Measurements from ENCODE around the gene PCDHB8.
A peak's percentile ranks its signal among the peaks of the same experiment; 100 is the strongest.
"Not testable (repeated sequence)": the region's sequence is repeated elsewhere in the genome, so short reads cannot be mapped to it uniquely, and the experiment has no call there.

The PCDHB8 gene

GRCh38 chr5:141184117-141184855 lies 6.7 kb downstream of the PCDHB8 start:
- not testable (repeated sequence) for DNase-seq (ENCODE audit: low read depth)

DNA sequence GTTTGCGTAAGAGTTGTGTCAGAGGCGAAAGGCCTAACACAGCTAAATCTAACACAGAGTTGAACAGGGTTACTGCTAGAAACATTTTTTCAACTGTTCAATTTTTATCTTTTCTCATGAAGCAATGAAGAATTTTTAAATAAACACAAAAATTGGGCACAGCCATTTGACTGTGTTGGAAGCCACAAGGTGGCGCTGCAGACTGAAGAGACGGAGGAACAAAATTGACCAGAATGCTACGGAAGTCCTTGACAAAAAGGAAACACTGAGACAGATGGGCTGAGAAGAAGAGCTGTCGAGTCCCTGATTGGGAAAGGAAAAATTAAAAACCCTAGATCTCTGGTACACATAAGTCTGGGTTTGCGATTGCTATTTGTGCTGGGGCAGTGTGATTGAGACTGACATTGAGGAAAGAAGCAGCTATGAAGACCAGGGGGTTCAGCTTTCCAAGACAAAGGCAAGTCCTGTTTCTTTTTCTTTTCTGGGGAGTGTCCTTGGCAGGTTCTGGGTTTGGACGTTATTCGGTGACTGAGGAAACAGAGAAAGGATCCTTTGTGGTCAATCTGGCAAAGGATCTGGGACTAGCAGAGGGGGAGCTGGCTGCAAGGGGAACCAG lies 9.4 kb downstream of the PCDHB8 start, which contains the start of gene PCDHB9:
PCDHB9 (plus strand) TSS at position 265 of the 616 bp plus-strand sequence; CDS start at position 423, 158 bp downstream.
- DNase-seq (ENCODE audit: low read depth) = peak; percentile 46

DNA sequence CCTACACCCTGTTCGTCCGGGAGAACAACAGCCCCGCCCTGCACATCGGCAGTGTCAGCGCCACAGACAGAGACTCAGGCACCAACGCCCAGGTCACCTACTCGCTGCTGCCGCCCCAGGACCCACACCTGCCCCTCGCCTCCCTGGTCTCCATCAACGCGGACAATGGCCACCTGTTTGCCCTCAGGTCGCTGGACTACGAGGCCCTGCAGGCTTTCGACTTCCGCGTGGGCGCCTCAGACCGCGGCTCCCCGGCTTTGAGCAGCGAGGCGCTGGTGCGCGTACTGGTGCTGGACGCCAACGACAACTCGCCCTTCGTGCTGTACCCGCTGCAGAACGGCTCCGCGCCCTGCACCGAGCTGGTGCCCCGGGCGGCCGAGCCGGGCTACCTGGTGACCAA lies 11.1 kb downstream of the PCDHB8 start:
- DNase-seq (ENCODE audit: low read depth) = not testable (repeated sequence)

GRCh38 chr5:141189131-141189530 lies 11.5 kb downstream of the PCDHB8 start:
- DNase-seq (ENCODE audit: low read depth) = not testable (repeated sequence)

- DNase-seq (ENCODE audit: low read depth) = peak; percentile 32
Observed at GRCh38 chr5:141192110-141192725, 14.6 kb downstream of the PCDHB8 start, which contains the start of gene PCDHB10. Gene PCDHB10, plus strand, starts transcription at chr5:141192353. Its CDS starts 200 bp downstream, at chr5:141192553.

GRCh38 chr5:141194332-141194731 lies 16.7 kb downstream of the PCDHB8 start:
- DNase-seq (ENCODE audit: low read depth) = not testable (repeated sequence)

DNA sequence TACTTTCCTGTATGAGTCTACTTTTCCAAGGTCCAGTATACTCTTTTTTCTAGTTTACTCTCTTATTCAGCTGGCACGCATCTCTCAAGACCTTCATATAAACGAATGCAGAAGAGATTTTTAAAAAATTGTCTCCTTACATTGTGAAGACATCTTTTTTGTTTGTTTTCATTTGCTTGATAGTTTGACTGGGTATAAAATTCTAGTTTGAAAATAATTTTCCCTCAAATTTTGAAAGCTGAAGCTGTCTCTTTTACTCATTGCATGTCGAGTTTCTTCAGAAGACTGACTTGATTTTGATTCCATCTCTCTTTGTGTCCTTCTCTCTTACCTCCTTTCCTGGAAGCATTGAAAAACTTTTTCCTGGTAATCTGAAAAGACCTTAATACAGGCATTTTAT lies 18.8 kb downstream of the PCDHB8 start:
- DNase-seq (ENCODE audit: low read depth) = no peak

DNA sequence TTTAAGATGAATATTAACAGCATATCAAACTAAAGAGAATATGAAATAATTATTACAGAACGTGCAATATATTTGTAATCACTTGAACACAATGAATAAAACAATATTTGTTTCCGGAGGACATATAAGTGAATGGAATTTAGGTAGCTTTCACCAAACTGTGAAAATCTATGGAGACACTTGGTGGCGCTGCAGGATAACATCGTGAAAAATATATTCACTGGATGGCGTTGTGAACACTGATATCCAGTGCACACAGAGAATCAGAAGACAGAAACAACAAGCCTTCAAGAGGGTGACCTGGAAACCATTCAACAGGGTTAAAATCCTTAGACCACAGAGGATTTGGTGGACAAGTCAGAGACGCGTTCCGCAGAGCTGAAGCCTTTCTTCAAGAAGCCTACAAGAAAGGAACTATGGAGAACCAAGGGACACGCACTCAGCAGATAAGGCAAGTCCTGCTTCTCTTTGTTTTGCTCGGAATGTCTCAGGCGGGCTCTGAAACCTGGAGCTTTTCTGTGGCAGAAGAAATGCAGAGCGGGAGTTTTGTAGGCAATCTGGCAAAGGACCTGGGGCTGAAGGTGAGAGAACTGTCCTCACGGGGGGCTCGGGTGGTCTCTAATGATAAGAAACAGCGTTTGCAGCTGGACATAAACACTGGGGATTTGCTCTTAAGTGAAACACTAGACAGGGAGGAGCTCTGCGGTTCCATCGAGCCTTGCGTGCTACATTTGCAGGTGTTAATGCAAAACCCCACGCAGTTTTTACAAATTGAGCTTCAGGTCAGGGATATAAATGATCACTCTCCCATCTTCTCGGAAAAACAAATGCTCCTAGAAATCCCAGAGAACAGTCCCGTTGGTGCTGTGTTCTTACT lies 22.0 kb downstream of the PCDHB8 start, which contains the start of gene PCDHB11:
PCDHB11 (plus strand) TSS at position 269 of the 877 bp plus-strand sequence; CDS start at position 417, 148 bp downstream.
- DNase-seq (ENCODE audit: low read depth) = no peak

GRCh38 chr5:141201126-141201525 lies 23.5 kb downstream of the PCDHB8 start:
- DNase-seq (ENCODE audit: low read depth) = not testable (repeated sequence)

DNA sequence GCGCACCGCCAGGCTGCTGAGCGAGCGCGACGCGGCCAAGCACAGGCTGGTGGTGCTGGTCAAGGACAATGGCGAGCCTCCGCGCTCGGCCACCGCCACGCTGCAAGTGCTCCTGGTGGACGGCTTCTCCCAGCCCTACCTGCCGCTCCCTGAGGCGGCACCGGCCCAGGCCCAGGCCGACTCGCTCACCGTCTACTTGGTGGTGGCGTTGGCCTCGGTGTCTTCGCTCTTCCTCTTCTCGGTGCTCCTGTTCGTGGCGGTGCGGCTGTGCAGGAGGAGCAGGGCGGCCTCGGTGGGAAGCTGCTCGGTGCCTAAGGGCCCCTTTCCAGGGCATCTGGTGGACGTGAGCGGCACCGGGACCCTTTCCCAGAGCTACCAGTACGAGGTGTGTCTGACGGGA lies 24.1 kb downstream of the PCDHB8 start:
- not testable (repeated sequence) for DNase-seq (ENCODE audit: low read depth)

- DNase-seq (ENCODE audit: low read depth) = peak; percentile 15
Observed at GRCh38 chr5:141208478-141208877, 30.9 kb downstream of the PCDHB8 start, which contains the start of gene PCDHB12. Gene PCDHB12, plus strand, starts transcription at chr5:141208719. Its CDS starts 189 bp downstream, at chr5:141208908.

- DNase-seq (ENCODE audit: low read depth) = not testable (repeated sequence)
Observed at GRCh38 chr5:141210281-141210680, 32.7 kb downstream of the PCDHB8 start.

DNA sequence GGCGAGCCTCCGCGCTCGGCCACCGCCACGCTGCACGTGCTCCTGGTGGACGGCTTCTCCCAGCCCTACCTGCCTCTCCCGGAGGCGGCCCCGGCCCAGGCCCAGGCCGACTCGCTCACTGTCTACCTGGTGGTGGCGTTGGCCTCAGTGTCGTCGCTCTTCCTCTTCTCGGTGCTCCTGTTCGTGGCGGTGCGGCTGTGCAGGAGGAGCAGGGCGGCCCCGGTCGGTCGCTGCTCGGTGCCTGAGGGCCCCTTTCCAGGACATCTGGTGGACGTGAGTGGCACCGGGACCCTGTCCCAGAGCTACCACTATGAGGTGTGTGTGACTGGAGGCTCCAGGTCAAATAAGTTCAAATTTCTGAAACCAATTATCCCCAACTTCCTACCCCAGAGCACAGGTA lies 33.3 kb downstream of the PCDHB8 start:
- DNase-seq (ENCODE audit: low read depth) = not testable (repeated sequence)

- DNase-seq (ENCODE audit: low read depth) = peak; percentile 38
Observed at GRCh38 chr5:141213656-141214339, 36.2 kb downstream of the PCDHB8 start, which contains the start of gene PCDHB13. Gene PCDHB13, plus strand, starts transcription at chr5:141213919. Its CDS starts 205 bp downstream, at chr5:141214124.

- not testable (repeated sequence) for DNase-seq (ENCODE audit: low read depth)
Observed at GRCh38 chr5:141214583-141214982, 37.0 kb downstream of the PCDHB8 start.

GRCh38 chr5:141215504-141215903 lies 37.9 kb downstream of the PCDHB8 start:
- not testable (repeated sequence) for DNase-seq (ENCODE audit: low read depth)

- DNase-seq (ENCODE audit: low read depth) = not testable (repeated sequence)
Observed at GRCh38 chr5:141216035-141216434, 38.4 kb downstream of the PCDHB8 start.

DNA sequence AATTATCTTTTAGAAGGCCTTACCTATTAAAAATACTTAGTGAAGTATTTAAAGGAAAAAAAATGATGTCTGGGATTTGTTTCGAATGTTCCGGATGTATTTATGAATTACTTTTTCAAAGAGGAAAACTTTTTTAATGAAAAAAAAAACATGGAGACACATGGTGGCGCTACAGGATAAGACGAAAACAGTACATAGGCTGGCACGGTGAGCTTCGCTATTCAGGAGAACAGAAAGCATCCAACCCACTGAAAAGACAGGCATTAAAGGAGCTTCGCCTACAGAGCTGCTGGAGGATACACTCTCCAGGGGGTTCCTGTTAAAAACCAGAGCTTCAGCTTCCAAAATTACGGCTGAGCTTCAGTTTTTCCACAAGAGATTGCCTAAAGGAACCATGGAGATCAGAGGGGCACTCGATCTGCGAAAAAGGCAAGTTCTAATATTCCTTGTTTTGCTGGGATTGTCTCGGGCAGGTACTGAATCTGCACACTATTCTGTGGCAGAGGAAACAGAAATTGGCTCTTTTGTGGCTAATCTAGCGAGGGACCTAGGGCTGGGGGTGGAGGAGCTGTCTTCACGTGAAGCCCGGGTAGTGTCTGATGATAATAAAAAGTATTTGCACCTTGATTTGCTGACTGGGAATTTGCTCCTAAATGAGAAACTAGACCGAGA lies 45.7 kb downstream of the PCDHB8 start, which contains the start of gene PCDHB14:
PCDHB14 (plus strand) TSS at position 232 of the 672 bp plus-strand sequence; CDS start at position 395, 163 bp downstream.
- peak; percentile 50 for DNase-seq (ENCODE audit: low read depth)

GRCh38 chr5:141224844-141225243 lies 47.3 kb downstream of the PCDHB8 start:
- DNase-seq (ENCODE audit: low read depth) = not testable (repeated sequence)

GRCh38 chr5:141225421-141225820 lies 47.8 kb downstream of the PCDHB8 start:
- DNase-seq (ENCODE audit: low read depth) = not testable (repeated sequence)

Measured in EH (cell line).